ENCODE measurements around the gene FHIP1B. TPM values are rescaled to one million over a fixed set of nuclear protein-coding genes. Genes with fewer than 3 reads are reported as not detected.

The FHIP1B gene
- total RNA-seq, 1 donor from 2014 or later, result 25.3 TPM

DNA sequence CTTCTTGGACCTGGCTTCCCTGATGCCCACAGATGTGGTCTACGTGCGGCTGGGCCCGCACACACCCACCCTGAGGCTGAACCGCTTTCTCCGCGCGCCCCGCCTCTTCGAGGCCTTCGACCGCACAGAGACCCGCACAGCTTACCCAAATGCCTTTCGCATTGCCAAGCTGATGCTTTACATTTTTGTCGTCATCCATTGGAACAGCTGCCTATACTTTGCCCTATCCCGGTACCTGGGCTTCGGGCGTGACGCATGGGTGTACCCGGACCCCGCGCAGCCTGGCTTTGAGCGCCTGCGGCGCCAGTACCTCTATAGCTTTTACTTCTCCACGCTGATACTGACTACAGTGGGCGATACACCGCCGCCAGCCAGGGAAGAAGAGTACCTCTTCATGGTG is 5.7 kb upstream of the FHIP1B start:
- no peak overlapping the region for H3K27ac Mint-ChIP-seq (ENCODE audit: unreplicated experiment)

DNA sequence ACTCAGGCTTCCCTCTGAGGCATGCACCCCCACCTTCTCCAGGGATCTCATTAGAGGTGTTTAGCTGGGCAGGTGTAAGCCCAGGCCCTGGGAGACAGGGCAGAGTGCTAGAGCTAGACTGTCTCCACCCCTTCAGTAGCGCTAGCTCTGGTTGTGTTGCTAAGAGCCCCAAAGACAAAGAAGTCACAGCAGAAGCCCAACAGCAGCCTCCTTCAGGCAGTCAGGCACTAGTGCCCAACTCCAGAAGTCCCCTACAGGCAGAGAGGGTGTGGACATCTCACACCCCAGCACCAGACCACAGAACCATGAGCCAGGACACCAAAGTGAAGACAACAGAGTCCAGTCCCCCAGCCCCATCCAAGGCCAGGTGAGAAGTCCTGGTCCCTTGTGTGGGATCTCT is 4.5 kb upstream of the FHIP1B start, which contains the start of gene CNGA4:
TSS of gene CNGA4 (plus strand) at position 188 of the 400 bp plus-strand sequence. CDS start at position 306, 118 bp downstream.
- H3K9me3 Mint-ChIP-seq, result no peaks in the 10 kb centered on the region
- H3K27ac Mint-ChIP-seq (ENCODE audit: unreplicated experiment), result no peak within 1 kb of the TSS
- no peak for DNase-seq (ENCODE audit: low read depth, low spot score)
- H3K4me1 Mint-ChIP-seq, result peaks cover 16% of the 10 kb centered on the region
- peaks cover 16% of the 10 kb centered on the region for H3K27me3 Mint-ChIP-seq (ENCODE audit: low read depth)
- H3K4me3 Mint-ChIP-seq, result no peak within 1 kb of the TSS
- no peaks in the 10 kb centered on the region for H3K36me3 Mint-ChIP-seq (ENCODE audit: low read depth)
- TF ChIP-seq, protein P1, sequence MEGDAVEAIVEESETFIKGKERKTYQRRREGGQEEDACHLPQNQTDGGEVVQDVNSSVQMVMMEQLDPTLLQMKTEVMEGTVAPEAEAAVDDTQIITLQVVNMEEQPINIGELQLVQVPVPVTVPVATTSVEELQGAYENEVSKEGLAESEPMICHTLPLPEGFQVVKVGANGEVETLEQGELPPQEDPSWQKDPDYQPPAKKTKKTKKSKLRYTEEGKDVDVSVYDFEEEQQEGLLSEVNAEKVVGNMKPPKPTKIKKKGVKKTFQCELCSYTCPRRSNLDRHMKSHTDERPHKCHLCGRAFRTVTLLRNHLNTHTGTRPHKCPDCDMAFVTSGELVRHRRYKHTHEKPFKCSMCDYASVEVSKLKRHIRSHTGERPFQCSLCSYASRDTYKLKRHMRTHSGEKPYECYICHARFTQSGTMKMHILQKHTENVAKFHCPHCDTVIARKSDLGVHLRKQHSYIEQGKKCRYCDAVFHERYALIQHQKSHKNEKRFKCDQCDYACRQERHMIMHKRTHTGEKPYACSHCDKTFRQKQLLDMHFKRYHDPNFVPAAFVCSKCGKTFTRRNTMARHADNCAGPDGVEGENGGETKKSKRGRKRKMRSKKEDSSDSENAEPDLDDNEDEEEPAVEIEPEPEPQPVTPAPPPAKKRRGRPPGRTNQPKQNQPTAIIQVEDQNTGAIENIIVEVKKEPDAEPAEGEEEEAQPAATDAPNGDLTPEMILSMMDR (conservative IDR thresholded peaks at IDR 0.05), result no peak

More for the DNA sequence above, 5.7 kb upstream of the FHIP1B start:
- Mint-ChIP-seq H3K36me3 (ENCODE audit: low read depth) (no peaks in the 10 kb centered on the region), H3K9me3 (no peaks in the 10 kb centered on the region), H3K27me3 (ENCODE audit: low read depth) (peaks cover 17% of the 10 kb centered on the region), H3K4me3 (no peak overlapping the region), H3K4me1 (peaks cover 4% of the 10 kb centered on the region)
- TF ChIP-seq, protein P1 (conservative IDR thresholded peaks at IDR 0.05), result no peak
- DNase-seq (ENCODE audit: low read depth, low spot score), result no peak

DNA sequence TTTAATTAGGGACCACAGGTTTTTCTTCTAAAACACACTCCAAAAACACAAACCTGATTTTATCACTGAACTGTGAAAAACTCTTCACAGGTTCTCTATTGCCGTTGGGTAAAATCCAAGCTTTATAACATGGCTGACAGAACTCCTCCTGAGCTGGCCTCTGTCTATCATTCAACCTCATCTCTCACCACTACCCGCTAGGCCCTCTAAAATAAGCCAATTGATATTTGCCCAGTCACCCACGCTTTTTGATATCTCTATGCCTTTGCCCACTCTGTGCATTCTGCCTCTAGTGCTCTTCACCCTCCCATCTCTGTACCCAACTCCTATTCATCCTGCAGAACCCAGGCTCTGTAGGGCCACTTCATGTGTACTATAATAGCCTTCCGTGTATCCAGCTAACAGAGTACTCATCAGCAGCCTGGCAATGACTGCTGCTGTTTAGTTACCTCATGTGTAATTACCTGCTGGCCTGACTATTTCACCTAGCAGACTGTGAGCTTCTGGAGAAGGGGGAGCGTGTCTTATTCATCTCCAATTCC is 3.4 kb upstream of the FHIP1B start:
- no peak for DNase-seq (ENCODE audit: low read depth, low spot score)
- TF ChIP-seq, protein P1 (conservative IDR thresholded peaks at IDR 0.05), result no peak
- no peaks in the 10 kb centered on the region for H3K9me3 Mint-ChIP-seq
- no peak overlapping the region for H3K27ac Mint-ChIP-seq (ENCODE audit: unreplicated experiment)
- peaks cover 5% of the 10 kb centered on the region for H3K27me3 Mint-ChIP-seq (ENCODE audit: low read depth)
- H3K4me3 Mint-ChIP-seq, result no peak overlapping the region
- peaks cover 22% of the 10 kb centered on the region for H3K4me1 Mint-ChIP-seq
- H3K36me3 Mint-ChIP-seq (ENCODE audit: low read depth), result no peaks in the 10 kb centered on the region

DNA sequence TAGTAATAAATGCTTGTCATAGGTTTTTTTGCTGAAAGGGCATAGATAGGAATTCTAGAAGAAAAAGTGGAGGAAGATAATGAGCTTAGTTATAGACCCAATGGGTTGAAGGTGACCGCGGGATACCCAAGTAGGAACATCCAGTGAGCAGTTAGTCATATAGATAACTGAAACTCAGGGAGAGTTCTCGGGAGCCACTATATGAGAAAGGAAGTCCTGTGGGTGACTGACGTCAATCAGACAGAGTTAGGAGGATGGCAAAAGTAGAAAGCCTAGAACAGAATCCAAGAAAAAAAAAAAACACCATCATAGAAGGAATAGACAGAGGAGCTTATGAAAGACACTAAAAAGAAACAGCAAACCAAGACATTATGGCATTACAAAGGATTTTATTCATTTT is 2.8 kb upstream of the FHIP1B start:
- peaks cover 22% of the 10 kb centered on the region for H3K4me1 Mint-ChIP-seq
- no peaks in the 10 kb centered on the region for H3K36me3 Mint-ChIP-seq (ENCODE audit: low read depth)
- H3K27ac Mint-ChIP-seq (ENCODE audit: unreplicated experiment), result no peak overlapping the region
- peaks cover 5% of the 10 kb centered on the region for H3K27me3 Mint-ChIP-seq (ENCODE audit: low read depth)
- no peak overlapping the region for H3K4me3 Mint-ChIP-seq
- DNase-seq (ENCODE audit: low read depth, low spot score), result no peak
- H3K9me3 Mint-ChIP-seq, result no peaks in the 10 kb centered on the region
- TF ChIP-seq, protein P1 (conservative IDR thresholded peaks at IDR 0.05), result no peak

DNA sequence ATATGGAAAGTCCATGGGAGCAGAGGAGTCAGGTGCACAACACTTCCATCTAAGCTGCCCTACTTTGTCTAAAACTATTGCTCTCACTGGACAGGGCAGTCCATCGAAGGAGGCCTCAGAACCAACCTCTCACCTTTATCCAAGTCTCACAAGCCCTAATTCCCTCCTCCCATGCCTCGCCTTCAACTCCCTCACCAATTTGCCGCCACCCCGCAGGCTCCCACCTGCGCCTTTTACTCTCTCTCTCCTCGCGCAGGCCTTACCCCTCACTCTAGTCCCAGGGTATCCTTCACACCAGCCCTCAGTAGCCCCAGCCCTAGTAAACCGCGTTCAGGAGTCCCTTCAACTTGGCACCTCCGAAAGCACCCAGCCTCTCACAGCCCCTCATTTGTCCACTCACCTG is 451 bp downstream of the FHIP1B start:
- DNase-seq (ENCODE audit: low read depth, low spot score), result no peak
- Mint-ChIP-seq H3K27ac (ENCODE audit: unreplicated experiment) (peak overlapping the region; percentile 98), H3K27me3 (ENCODE audit: low read depth) (no peaks in the 10 kb centered on the region), H3K36me3 (ENCODE audit: low read depth) (no peaks in the 10 kb centered on the region), H3K9me3 (no peaks in the 10 kb centered on the region), H3K4me3 (peak overlapping the region; percentile 97), H3K4me1 (peaks cover 26% of the 10 kb centered on the region)
- TF ChIP-seq, protein P1 (conservative IDR thresholded peaks at IDR 0.05), result no peak
